ENCODE data around the gene ABHD18. TPM values are rescaled to one million over a fixed set of nuclear protein-coding genes. Genes with fewer than 3 reads are reported as not detected.
"Not testable (repeated sequence)": the region's sequence is repeated elsewhere in the genome, so short reads cannot be mapped to it uniquely, and the experiment has no call there.

The ABHD18 gene
- total and polyA plus RNA-seq, 8 donors = 11.9 to 22.4 (median 17.2) TPM

GRCh38 chr4:128060121-128060698 lies 95.0 kb downstream of the ABHD18 start:
- intact Hi-C loops (cut with DNase I) = no loop called here
- no peaks in the 10 kb centered on the region for H3K36me3 ChIP-seq
- TF ChIP-seq CTCF (IDR thresholded peaks at IDR 0.05) = no peak
- ATAC-seq = no peak
- H3K4me3 ChIP-seq = peak overlapping the region; percentile 72 to 78
- H3K4me1 ChIP-seq = peaks cover 4 to 17% of the 10 kb centered on the region in 2 donors
- peak overlapping the region; percentile 95 to 96 for H3K27ac ChIP-seq
- DNase-seq = peak in 1 of 4 donors; percentile 8
- no peaks in the 10 kb centered on the region for H3K27me3 ChIP-seq
- H3K9me3 ChIP-seq = no peaks in the 10 kb centered on the region

DNA sequence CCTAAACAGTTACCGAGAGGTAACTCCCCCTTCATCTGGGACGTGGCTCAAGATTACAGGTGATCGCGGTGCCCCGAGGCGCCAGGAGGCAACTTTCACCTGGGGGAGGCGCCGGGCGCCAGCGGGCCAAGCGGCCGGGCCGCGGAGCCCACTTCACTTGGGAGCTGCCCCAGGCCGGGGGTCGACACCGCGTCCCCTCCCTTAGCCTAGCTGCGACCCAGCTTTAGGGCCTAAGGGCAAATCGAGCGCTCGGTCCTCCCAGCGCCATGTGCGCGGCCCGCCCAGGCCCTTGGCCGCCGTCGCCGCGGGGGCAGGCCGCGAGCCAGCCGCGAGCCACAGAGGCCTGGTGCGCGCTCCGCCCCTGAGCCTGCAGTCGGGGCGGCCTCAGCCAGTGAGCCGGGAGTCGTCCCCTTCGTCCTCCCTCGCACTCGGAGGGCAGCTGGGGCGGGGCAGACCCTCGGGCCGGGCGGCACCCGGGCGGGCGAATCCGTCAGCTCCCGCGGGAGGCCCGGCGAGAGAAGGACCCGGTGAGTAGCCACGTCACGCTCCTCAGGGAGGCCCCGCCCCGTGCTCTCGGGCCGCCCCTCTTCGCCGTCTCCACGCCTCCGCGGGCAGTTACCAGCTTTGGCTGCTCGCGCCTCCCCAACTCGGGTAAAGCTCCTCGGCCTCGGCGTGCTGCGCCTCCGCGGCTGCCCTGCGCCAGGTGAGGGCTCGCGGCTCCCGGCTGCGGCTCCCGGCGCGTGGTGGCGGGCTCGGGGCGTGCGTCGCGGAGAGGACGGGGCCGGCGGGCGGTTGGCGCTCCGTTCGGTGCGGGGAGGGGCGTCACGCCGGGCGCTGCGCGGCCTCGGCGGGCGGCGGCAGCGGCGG lies 95.7 kb downstream of the ABHD18 start, which contains the start of gene LARP1B:
LARP1B (plus strand) TSS at position 614 of the 867 bp plus-strand sequence. CDS start 13,640 bp downstream, outside the sequence.
- peak; percentile 95 to 99 (median 97) for DNase-seq
- peak within 1 kb of the TSS; percentile 72 to 78 for H3K4me3 ChIP-seq
- peak within 1 kb of the TSS; percentile 95 to 96 for H3K27ac ChIP-seq
- intact Hi-C loops (cut with DNase I) = no loop called here
- no peaks in the 10 kb centered on the region for H3K27me3 ChIP-seq
- H3K4me1 ChIP-seq = peaks cover 4 to 17% of the 10 kb centered on the region in 2 donors
- no peaks in the 10 kb centered on the region for H3K9me3 ChIP-seq
- no peak for TF ChIP-seq CTCF (IDR thresholded peaks at IDR 0.05)
- ATAC-seq = peak; percentile 95
- H3K36me3 ChIP-seq = no peaks in the 10 kb centered on the region

GRCh38 chr4:128061566-128062536 lies 96.6 kb downstream of the ABHD18 start:
- intact Hi-C loops (cut with DNase I) = no loop called here
- TF ChIP-seq CTCF (IDR thresholded peaks at IDR 0.05) = no peak
- peaks cover 4 to 17% of the 10 kb centered on the region in 2 donors for H3K4me1 ChIP-seq

GRCh38 chr4:128066453-128066820 lies 101.2 kb downstream of the ABHD18 start:
- H3K4me3 ChIP-seq; H3K36me3 ChIP-seq; H3K27me3 ChIP-seq; ATAC-seq; intact Hi-C loops (cut with DNase I); H3K27ac ChIP-seq; DNase-seq; H3K9me3 ChIP-seq: not testable (repeated sequence)
- peaks cover 4 to 17% of the 10 kb centered on the region in 2 donors for H3K4me1 ChIP-seq

More at GRCh38 chr4:128061566-128062536, 96.6 kb downstream of the ABHD18 start:
- no peaks in the 10 kb centered on the region for H3K27me3 ChIP-seq
- ATAC-seq (peak; percentile 28), DNase-seq (peak; percentile 53 to 91 (median 66))
- no peaks in the 10 kb centered on the region for H3K36me3 ChIP-seq
- H3K4me3 ChIP-seq = peak overlapping the region; percentile 72 to 78
- no peaks in the 10 kb centered on the region for H3K9me3 ChIP-seq
- peak overlapping the region; percentile 95 to 96 for H3K27ac ChIP-seq

- ATAC-seq (no peak), DNase-seq (no peak)
- TF ChIP-seq CTCF (IDR thresholded peaks at IDR 0.05) = no peak
- H3K27ac ChIP-seq = no peak overlapping the region
- no peaks in the 10 kb centered on the region for H3K9me3 ChIP-seq
- no peak overlapping the region for H3K4me3 ChIP-seq
- no peaks in the 10 kb centered on the region for H3K4me1 ChIP-seq
- no peaks in the 10 kb centered on the region for H3K36me3 ChIP-seq
- no peaks in the 10 kb centered on the region for H3K27me3 ChIP-seq
- intact Hi-C loops (cut with DNase I) = no loop called here
Observed at GRCh38 chr4:128068918-128069317, 103.7 kb downstream of the ABHD18 start.

All from left lung (tissue), 10 donors.